ENCODE results near the gene DCST1. TPM values are rescaled to one million over a fixed set of nuclear protein-coding genes. Genes with fewer than 3 reads are reported as not detected.

Gene DCST1
- total and polyA plus RNA-seq, 4 donors = not detected

DNA sequence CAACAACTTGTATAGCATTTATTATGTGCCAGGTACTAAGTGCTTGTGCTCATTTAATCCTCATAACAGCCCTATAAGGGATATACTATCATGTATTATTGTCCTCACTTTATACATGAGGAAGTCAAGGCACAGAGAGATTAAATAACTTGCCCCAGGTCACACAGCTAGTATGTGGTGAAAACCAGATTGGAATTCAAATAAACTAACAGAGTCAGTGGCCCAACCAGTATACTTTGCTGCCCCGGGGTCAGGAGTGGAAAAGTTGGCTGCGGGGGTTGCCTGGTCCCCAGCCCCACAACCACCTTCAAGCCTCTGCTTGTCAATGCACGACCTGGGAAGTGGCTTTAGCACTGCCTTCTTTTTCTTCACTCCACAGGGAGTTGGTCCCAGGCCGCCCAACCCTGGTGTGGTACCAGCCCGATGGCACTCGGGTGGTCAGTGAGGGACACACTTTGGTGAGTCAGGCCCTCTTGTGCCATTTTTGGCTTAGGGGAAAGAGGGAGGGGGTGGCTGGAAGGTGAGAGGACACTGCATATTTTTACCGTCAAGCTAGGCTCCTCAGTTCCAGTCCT lies 20.0 kb downstream of the DCST1 start:
- no peak for DNase-seq (ENCODE audit: low spot score)
- Histone ChIP-seq H3K4me3 (ENCODE audit: low read depth in 1 of 3, low read length in 3 of 3) (no peak overlapping the region), H3K36me3 (ENCODE audit: control insufficient read depth in 4 of 4, insufficient read depth in 3 of 4, low read depth in 1 of 4, low read length in 3 of 4) (peaks cover 0 to 16% (median 10%) of the 10 kb centered on the region in 4 donors), H3K27me3 (ENCODE audit: control insufficient read depth in 4 of 4, insufficient read depth in 4 of 4, low read length in 3 of 4) (no peaks in the 10 kb centered on the region), H3K27ac (ENCODE audit: low read depth in 1 of 2, low read length in 2 of 2) (no peak overlapping the region), H3K4me1 (ENCODE audit: control insufficient read depth in 4 of 4, insufficient read depth in 4 of 4, low read length in 3 of 4) (peaks cover 6 to 40% (median 24%) of the 10 kb centered on the region in 4 donors), H3K9me3 (ENCODE audit: control insufficient read depth in 4 of 4, low read length in 3 of 4) (no peaks in the 10 kb centered on the region), H3K9ac (ENCODE audit: low read depth in 1 of 2, low read length in 2 of 2) (no peak overlapping the region)
- TF ChIP-seq ATF3 (IDR thresholded peaks at IDR 0.05) = no peak
- TF ChIP-seq HNF4G (IDR thresholded peaks at IDR 0.05) = no peak
- no peak for TF ChIP-seq FOXA2 (IDR thresholded peaks at IDR 0.05)
- TF ChIP-seq JUND (IDR thresholded peaks at IDR 0.05) = no peak
- TF ChIP-seq TAF1 (conservative IDR thresholded peaks at IDR 0.05) = no peak
- no peak for TF ChIP-seq ZBTB33 (IDR thresholded peaks at IDR 0.05)
- no peak for TF ChIP-seq SP1 (IDR thresholded peaks at IDR 0.05)
- no peak for TF ChIP-seq NR2F2 (IDR thresholded peaks at IDR 0.05)
- TF ChIP-seq EGR1 (IDR thresholded peaks at IDR 0.05; ENCODE audit: low read depth in 2 of 2) = no peak
- no peak for TF ChIP-seq HNF4A (conservative IDR thresholded peaks at IDR 0.05)
- TF ChIP-seq, protein P1, sequence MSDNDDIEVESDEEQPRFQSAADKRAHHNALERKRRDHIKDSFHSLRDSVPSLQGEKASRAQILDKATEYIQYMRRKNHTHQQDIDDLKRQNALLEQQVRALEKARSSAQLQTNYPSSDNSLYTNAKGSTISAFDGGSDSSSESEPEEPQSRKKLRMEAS (IDR thresholded peaks at IDR 0.05) = no peak
- TF ChIP-seq FOXA1 (IDR thresholded peaks at IDR 0.05) = no peak
- no peak for TF ChIP-seq RXRA (IDR thresholded peaks at IDR 0.05)
- TF ChIP-seq, protein P2, sequence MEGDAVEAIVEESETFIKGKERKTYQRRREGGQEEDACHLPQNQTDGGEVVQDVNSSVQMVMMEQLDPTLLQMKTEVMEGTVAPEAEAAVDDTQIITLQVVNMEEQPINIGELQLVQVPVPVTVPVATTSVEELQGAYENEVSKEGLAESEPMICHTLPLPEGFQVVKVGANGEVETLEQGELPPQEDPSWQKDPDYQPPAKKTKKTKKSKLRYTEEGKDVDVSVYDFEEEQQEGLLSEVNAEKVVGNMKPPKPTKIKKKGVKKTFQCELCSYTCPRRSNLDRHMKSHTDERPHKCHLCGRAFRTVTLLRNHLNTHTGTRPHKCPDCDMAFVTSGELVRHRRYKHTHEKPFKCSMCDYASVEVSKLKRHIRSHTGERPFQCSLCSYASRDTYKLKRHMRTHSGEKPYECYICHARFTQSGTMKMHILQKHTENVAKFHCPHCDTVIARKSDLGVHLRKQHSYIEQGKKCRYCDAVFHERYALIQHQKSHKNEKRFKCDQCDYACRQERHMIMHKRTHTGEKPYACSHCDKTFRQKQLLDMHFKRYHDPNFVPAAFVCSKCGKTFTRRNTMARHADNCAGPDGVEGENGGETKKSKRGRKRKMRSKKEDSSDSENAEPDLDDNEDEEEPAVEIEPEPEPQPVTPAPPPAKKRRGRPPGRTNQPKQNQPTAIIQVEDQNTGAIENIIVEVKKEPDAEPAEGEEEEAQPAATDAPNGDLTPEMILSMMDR (IDR thresholded peaks at IDR 0.05; ENCODE audit: low read depth, low read length, missing input control) = no peak
- WGBS = 93% methylated on average over 7 of the region's 7 CpGs

DNA sequence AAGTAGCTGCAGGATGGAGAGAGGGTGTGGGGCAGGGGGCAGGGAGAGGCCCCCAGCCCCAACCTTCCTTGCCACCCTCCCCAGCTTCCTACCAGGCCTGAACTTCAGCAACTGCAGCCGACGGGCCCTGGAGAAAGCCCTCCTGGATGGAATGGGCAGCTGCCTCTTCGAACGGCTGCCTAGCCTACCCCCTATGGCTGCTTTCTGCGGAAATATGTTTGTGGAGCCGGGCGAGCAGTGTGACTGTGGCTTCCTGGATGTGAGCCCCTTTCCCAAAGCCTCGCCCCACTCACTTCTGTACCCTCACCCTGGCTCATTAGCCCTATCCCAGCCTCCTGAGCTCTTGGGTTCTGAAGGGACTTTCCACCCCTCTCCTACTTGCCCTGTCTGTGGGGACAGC lies 23.5 kb downstream of the DCST1 start:
- Histone ChIP-seq H3K27ac (ENCODE audit: low read depth in 1 of 2, low read length in 2 of 2) (no peak overlapping the region), H3K4me1 (ENCODE audit: control insufficient read depth in 4 of 4, insufficient read depth in 4 of 4, low read length in 3 of 4) (peaks cover 1 to 17% (median 11%) of the 10 kb centered on the region in 4 donors), H3K4me3 (ENCODE audit: low read depth in 1 of 3, low read length in 3 of 3) (no peak overlapping the region), H3K9ac (ENCODE audit: low read depth in 1 of 2, low read length in 2 of 2) (no peak overlapping the region), H3K36me3 (ENCODE audit: control insufficient read depth in 4 of 4, insufficient read depth in 3 of 4, low read depth in 1 of 4, low read length in 3 of 4) (peaks cover 0 to 16% (median 11%) of the 10 kb centered on the region in 4 donors), H3K27me3 (ENCODE audit: control insufficient read depth in 4 of 4, insufficient read depth in 4 of 4, low read length in 3 of 4) (no peaks in the 10 kb centered on the region), H3K9me3 (ENCODE audit: control insufficient read depth in 4 of 4, low read length in 3 of 4) (no peaks in the 10 kb centered on the region)
- no peak for DNase-seq (ENCODE audit: low spot score)
- 97% methylated on average over 8 of the region's 8 CpGs for WGBS
- TF ChIP-seq RXRA (IDR thresholded peaks at IDR 0.05) = no peak
- TF ChIP-seq FOXA1 (IDR thresholded peaks at IDR 0.05) = no peak
- TF ChIP-seq, protein P2 (IDR thresholded peaks at IDR 0.05; ENCODE audit: low read depth, low read length, missing input control) = no peak
- TF ChIP-seq NR2F2 (IDR thresholded peaks at IDR 0.05) = no peak
- no peak for TF ChIP-seq HNF4G (IDR thresholded peaks at IDR 0.05)
- TF ChIP-seq, protein P3, sequence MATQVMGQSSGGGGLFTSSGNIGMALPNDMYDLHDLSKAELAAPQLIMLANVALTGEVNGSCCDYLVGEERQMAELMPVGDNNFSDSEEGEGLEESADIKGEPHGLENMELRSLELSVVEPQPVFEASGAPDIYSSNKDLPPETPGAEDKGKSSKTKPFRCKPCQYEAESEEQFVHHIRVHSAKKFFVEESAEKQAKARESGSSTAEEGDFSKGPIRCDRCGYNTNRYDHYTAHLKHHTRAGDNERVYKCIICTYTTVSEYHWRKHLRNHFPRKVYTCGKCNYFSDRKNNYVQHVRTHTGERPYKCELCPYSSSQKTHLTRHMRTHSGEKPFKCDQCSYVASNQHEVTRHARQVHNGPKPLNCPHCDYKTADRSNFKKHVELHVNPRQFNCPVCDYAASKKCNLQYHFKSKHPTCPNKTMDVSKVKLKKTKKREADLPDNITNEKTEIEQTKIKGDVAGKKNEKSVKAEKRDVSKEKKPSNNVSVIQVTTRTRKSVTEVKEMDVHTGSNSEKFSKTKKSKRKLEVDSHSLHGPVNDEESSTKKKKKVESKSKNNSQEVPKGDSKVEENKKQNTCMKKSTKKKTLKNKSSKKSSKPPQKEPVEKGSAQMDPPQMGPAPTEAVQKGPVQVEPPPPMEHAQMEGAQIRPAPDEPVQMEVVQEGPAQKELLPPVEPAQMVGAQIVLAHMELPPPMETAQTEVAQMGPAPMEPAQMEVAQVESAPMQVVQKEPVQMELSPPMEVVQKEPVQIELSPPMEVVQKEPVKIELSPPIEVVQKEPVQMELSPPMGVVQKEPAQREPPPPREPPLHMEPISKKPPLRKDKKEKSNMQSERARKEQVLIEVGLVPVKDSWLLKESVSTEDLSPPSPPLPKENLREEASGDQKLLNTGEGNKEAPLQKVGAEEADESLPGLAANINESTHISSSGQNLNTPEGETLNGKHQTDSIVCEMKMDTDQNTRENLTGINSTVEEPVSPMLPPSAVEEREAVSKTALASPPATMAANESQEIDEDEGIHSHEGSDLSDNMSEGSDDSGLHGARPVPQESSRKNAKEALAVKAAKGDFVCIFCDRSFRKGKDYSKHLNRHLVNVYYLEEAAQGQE (IDR thresholded peaks at IDR 0.05) = no peak
- no peak for TF ChIP-seq TAF1 (conservative IDR thresholded peaks at IDR 0.05)
- TF ChIP-seq SP1 (IDR thresholded peaks at IDR 0.05) = no peak
- TF ChIP-seq FOXA2 (IDR thresholded peaks at IDR 0.05) = no peak
- TF ChIP-seq, protein P1 (IDR thresholded peaks at IDR 0.05) = no peak

Data from liver (tissue), 9 donors.